HG03469 (cell line): ENCODE measurements around the gene PHLDB1.
"Not testable (repeated sequence)": the region's sequence is repeated elsewhere in the genome, so short reads cannot be mapped to it uniquely, and the experiment has no call there.

Source experiments
- ATAC-seq: cut with Tn5 transposase; IDR thresholded peaks from one replicate; pipeline ENCODE4 v1.9.1; 2021; ENCODE audit warnings: mild to moderate bottlenecking, moderate library complexity, moderate number of reproducible peaks; ENCODE audit not compliant: unreplicated experiment

PHLDB1 gene

GRCh38 chr11:118657709-118658428 lies 50.5 kb downstream of the PHLDB1 start:
- no peak for ATAC-seq

DNA sequence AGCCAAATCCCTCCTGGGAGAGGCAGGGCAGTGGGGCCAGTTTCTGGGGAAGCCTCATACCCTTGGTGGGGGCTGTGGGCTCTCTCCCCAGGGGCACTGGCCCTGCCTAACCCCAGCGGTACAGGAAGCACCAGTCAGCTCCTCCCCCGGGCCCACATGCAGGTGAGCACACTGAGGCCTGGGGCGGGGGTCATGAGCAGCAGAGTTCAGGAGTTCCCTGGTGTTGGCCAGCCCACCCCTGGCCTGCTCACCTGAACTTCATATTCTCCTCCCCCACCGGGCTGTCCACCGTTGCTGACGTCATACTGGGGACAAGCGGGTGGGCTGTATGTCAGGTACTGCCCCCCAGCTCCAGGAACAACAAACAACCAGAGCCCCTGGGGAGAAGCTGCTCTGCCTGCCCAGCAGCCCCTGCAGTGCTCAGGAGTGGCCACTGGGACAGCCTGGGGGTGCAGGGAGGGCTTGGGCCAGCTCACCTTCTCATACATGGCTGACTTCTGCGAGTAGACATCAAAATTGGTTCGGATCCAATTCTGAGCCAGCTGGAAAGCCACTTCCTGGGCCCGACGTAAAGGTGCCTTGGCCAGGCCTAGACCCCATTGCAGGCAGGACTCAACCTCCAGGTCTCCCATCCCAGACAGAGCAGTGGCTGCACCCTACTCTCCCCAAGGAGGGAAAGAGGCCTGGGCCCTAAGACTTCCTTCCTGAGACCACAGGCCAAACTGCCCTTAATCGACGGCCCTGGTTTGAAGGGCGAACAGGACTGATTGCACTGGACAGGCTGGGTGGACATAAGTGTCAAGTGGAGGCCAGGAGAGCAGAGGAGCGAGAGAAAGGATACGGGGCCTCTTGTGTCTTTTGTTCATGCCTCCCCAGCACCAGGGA lies 51.3 kb downstream of the PHLDB1 start:
- no peak for ATAC-seq

DNA sequence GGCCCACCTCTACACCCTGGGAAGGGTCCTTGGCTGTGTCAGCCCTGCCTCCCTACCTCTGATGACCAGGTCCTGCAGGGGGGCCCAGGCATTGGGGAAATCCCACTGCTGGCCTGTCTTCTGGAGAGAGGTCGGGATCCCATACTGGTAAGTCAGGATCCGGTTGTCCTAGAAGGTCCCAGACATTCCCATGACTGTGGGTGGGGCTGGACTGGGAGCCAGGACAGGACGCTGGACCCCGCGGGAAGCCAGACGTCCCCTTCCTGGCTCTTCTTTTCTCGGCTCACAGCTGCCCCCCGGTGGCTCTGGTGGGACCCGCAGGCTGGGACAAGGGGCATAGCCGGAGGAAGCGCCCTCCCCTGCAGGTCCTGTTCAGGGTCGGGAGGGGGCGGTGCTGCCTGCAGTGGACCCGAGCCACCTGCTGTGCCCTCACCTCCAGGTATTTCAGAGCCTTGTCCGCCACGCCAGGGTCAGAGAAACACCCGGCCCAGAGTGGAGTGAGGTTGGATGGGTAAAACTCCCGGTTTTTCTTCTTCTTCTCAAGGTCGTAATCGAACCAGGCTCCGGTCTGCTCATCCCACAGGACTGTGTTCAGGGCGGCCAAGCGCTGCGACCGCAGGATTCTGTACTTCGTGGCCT lies 52.0 kb downstream of the PHLDB1 start:
- ATAC-seq, result no peak

- no peak for ATAC-seq
These were observed 52.7 kb downstream of the PHLDB1 start for GRCh38 chr11:118659953-118660680.

DNA sequence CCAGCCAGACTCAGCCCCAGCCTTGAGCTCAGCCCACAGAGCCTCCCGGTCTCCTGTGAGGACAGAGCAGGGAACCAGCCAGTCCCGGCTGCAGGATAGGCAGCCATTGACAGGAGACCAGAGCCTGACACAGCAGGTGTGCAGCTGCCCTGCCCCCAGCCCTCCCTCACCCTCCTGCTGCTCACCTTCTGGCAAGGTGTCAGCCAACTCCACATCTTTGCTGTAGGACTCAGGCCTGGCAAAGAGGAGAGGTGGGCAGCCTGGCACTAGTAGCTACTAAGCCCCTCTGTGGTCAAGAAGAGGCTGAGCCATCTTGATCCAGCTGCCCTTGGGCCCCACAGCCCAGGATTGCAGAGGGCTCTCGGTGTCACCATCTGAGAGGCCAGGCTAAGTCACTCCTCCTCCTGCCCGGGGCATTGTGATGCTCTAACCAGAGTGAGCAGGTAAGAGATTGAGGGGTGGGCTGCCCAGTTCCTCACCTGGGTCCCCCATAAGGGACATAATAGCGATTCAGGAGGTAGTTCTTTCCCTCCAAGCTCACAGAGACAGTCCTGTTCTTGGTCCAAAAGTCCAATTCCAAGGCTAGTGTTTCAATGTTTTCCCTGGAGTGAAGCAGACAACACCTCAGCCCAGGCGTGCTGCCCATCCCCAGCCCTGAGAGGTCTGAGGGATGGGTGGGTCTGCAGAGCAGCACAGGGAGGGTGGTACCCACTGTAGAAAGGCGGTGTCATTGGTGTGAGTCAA lies 53.4 kb downstream of the PHLDB1 start:
- ATAC-seq, result no peak

- no peak for ATAC-seq
These were observed 54.2 kb downstream of the PHLDB1 start for GRCh38 chr11:118661425-118662301.

DNA sequence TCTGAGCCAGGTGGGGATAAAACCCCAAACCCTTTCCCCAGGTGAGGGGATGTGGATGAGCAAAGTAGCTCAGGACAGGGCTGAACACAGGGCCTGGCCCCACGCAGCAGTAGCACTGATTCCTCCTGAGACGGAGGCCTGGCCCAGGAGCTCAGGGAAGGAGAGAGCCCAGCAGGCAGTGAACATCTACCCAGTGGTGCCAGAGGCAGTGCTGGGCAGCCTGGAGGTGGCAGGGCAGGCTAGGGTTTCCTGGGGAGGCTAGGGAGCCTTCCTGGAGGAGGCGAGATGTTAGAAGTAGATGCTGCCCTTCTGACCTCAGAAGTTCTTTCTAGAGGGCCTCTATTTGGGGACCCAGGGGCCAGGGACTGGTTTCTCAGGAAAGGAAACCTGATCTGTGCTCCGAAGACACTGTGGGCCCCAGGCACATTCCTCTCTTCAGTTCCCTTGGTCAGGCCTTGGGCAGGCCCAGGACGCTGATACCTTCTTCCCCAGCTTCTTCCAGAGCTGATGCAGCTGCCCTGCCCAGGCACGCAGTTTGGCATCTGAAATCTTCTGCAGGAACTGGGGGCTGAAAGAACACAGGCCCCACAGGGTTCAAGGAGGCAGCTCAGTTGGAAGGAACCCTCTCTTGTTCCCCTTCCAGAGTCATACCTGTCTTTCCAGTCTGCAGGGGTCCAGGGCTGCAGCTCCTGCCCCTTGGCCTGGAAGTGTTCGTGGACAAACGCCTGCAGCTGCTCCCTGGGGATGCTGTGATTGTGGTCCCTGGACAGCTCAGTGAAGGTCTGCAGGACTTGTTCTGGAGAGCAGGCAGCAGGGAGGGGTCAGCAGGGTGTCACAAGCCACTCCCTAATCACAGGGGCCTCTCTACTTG lies 55.2 kb downstream of the PHLDB1 start:
- ATAC-seq, result no peak

- ATAC-seq, result no peak
These were observed 56.0 kb downstream of the PHLDB1 start for GRCh38 chr11:118663381-118663780.

DNA sequence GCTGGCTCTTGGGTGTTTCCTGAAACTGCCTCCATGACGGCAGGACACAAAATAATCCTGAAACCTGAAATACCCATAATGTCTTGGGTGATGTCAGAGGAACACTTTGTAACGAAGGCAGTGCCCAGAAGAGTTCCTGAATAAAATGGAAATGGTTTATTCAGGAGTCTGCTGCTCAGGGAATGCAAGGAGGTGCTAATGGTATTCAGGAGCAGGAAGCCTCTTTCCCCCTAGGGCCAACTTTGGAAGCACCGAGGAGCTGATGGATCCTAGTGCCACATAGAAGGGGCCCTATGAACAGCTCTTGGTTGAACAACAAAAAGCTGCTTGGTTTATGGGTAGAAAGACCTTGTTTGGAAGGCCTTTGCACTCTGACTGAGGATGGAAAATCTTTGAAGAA lies 56.5 kb downstream of the PHLDB1 start:
- no peak for ATAC-seq

GRCh38 chr11:118666371-118666770 lies 59.0 kb downstream of the PHLDB1 start:
- no peak for ATAC-seq

DNA sequence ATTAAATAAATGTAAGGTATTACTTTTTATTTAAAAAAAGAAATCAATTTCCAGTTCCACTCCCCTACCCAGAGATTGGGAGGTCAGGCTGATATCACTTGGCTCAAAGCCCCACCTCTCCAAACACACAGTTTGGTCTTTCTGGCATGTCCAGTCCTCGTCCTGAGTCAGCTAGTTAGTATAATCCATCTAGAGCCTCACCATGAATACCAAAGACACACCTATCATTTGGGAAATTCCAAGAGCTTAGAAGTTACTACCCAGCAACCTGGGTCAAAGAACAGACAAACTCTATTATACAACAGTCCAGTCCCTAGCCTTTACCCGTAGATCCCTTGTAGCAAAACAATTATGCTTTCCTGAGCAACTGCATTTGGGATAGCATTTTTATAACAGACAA lies 62.6 kb downstream of the PHLDB1 start:
- ATAC-seq, result no peak

DNA sequence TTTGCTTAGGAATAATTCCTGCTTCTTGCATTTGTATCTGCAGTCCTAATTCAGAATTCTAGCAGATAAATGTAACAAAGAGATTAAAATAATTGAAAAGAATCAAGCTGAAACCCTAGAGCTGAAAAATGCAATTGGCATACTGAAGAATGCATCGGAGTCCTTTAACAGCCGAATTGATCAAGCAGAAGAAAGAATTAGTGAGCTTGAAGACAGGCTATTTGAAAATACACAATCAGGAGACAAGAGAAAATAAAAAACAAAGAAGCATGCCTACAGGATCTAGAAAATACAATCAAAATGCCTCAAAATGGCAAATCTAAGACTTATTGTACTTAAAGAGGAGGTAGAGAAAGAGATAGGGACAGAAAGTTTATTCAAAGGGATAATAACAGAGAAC lies 63.8 kb downstream of the PHLDB1 start:
- no peak for ATAC-seq

GRCh38 chr11:118672846-118673245 lies 65.4 kb downstream of the PHLDB1 start:
- no peak for ATAC-seq

GRCh38 chr11:118673361-118674081 lies 66.1 kb downstream of the PHLDB1 start:
- ATAC-seq, result no peak

- ATAC-seq, result no peak
These were observed 66.6 kb downstream of the PHLDB1 start for GRCh38 chr11:118674082-118674435.

- ATAC-seq, result no peak
These were observed 70.6 kb downstream of the PHLDB1 start for GRCh38 chr11:118677977-118678376.

DNA sequence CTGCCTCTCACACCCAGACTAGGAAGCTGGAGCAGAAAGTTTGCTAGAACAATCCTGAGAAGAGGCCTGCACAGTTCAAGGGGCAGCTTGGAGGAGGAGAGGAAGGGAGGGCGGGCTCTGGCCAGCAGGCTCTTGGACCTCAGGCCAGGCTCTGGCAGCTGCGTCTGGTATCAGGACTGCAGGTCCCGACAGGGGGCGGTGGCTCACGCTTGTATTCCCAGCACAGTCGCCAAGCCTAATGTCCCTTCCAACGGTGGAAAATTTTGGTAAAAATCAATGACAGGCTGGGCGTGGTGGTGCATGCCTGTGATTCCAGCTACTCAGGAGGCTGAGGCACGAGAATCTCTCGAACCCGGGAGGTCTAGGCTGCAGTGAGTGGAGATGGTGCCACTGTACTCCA lies 71.5 kb downstream of the PHLDB1 start:
- not testable (repeated sequence) for ATAC-seq

- no peak for ATAC-seq
These were observed 72.1 kb downstream of the PHLDB1 start, which contains the start of gene TREH for GRCh38 chr11:118679483-118679882. TSS of gene TREH (minus strand) at chr11:118679650. CDS start at chr11:118679627, 23 bp downstream.
